Stimulated activated CD8-positive, alpha-beta memory T cell treated with anti-CD3 and anti-CD28 coated beads, Interleukin-4, amount 100 ng/mL, for 4 hours (primary cell): ENCODE results near the gene PITPNB.

Experiments used
- DNase-seq, 2 donors: peaks; one replicate each; pipeline ENCODE4 v3.0.0-alpha.2; 2020; ENCODE audit warnings: low read depth in 2 of 2, low spot score in 1 of 2

Gene PITPNB

GRCh38 chr22:27919222-27919941 is at the start of gene PITPNB:
PITPNB (minus strand) TSS chr22:27919256; CDS start chr22:27919191, 65 bp downstream.
- DNase-seq: peak; percentile 96 to 98

GRCh38 chr22:27966168-27967064 is 47.4 kb upstream of the PITPNB start:
- DNase-seq: no peak

DNA sequence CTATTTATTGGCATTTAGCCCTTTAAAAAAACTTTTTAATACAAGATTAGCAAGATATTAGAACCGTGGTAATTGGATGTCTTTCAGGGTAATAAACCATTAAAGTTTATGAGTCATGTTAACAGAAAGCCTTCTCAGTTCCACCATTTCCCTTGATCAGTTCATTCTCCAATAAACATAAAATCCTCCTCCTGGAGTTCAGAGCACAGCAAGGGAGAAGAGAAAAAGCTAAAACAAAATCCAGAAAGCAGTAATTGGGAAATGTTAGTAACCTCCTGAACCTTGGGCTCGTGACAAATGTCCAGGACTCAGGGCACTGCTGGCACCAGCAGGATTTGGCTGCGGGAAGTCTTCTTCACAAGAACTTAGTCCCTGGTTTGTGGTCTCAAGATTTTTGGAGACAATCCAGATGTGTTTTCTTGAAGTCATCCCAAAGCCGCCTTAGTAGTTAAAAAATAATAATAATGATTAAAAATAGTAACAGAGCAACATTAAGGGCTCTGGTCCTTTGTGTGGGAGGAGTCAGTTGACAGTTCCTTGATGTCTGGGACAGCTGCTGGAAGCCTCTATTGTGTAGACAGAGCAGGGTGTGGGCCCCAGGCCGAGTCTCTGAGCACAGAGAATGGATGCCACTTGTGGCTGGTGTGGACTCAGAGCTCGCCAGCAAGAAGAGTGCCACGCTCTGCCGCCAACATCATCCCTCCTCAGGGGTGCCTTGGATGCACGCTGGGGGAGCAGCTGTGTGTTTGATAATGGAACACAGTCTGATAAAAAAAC is 43.4 kb upstream of the PITPNB start:
- DNase-seq: no peak

DNA sequence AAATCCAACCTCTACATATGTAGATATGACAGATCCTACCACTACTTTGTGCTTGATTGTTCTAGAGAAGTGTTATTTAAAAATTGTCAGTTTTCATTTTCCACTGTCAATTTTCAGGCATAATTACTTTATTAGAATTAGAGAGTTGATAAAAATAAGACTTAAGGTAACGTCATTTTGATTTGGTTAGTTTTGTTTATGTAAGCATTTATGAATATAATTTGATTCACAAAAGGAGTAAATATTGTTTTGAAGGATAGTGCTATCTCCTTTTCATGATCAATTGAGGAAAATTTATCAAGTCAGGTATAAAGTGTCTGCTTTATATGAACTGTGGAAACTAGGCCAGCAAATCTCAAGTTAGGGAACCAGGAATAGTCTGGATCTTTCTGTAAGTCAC is 42.6 kb upstream of the PITPNB start:
- no peak for DNase-seq

DNA sequence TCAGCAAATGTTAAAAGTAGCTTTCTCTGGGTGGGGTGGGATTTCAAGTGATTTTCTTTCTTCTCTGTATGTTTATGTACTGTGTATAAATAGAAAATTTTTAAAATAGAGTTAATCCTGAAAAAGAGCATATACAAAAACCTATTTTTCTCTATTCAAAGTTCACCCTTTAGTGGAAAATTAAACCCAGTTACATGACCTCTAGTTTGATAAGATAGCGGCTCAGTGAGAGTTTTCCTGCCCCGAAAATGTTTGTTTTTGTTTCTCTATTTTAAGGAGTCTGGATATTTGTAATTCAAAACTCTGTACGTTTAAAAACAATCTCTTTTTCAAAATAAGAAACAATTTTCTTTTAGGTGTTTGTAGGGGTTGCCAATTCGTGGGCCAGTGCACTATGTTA is 42.1 kb upstream of the PITPNB start:
- no peak for DNase-seq

DNA sequence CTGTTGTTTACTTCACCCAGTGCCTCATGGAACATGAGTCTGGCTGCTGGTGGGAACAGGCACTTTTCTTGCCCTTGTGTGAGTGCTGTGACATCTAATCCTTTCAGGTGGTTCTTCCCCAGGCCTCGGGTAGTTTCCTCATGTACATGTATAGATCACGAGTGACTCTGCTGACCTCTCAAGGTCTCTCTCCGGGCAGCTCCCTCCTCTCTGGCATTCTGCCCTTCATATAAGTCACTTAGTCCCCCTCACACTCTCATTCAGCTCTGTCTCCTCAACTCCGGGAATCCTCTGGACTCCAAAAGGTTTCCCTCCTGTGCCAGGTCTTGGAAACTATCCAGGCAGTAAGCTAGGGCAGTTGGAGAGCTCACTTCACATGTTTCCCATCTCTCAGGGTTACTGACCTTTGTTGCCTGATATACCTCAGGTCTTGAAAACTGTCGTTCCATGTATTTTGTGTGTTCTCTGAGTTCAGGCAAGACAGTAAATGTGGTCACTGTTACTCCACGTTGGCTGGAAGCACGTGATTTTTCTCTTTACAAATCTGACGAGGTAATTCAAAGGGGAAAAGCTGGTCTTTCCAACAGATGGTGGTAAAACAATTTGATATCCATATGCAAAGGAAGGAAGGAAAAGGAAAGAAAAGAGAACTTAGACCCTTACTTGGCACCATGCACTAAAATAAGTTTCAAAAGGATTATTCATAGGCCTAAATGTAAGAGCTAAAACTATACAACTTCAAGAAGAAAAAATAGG is 40.5 kb upstream of the PITPNB start:
- no peak for DNase-seq

DNA sequence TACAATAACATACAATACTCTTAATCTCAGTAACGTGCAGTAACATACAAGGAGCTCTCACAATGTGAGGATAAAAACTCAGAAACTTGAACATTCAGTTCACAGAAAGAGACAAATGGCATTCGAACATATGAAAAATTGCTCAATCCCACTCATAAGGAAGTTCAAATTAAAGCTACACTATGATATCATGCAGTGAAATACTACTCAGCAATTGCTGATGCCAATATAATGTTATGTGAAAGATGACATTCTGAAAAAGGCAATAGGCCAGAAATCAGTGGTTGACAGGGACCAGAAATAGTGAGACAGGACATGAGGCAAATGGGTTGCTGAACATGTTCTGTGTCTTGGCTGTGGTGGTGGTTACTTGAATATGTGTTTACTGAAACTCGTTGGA is 33.7 kb upstream of the PITPNB start:
- DNase-seq: no peak

- DNase-seq: no peak
These were observed 33.0 kb upstream of the PITPNB start for GRCh38 chr22:27952091-27952490.

DNA sequence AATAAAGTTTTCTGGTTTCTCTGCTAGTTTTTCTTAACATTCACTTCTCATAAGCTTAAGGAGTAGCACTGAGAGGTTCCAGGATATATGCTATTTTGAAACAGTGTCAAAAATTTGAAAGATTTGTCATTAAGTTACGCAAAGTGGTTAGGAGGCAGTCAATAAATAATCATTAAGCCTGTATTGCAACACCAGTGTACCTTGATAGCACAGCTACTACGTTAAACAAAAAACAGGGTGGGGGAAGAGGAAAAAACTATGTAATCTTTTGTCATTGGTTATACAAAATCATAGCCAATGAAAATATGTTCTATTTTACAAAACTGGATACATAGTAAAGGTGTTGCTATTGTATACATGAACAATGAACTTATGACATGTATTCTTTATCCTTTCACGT is 30.4 kb upstream of the PITPNB start:
- DNase-seq: no peak

GRCh38 chr22:27948569-27948968 is 29.5 kb upstream of the PITPNB start:
- DNase-seq: no peak

GRCh38 chr22:27947448-27947847 is 28.4 kb upstream of the PITPNB start:
- no peak for DNase-seq

DNA sequence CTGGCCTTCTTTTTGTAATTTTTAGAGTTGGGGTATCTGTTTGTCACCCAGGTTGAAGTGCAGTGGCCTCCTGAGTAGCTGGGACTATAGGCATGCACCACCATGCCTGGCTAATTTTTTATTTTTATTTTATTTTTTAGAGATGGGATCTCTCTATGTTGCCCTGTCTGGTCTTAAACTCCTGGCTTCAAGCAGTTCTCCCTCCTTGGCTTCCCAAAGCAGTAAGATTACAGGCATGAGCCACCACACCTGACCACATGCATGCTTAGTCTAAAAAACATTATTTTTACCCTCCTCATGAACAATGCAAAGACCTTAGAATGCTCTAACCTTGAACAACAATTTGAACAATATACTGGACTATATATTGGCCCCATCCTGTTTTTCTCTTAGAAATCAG is 22.1 kb upstream of the PITPNB start:
- DNase-seq: no peak

DNA sequence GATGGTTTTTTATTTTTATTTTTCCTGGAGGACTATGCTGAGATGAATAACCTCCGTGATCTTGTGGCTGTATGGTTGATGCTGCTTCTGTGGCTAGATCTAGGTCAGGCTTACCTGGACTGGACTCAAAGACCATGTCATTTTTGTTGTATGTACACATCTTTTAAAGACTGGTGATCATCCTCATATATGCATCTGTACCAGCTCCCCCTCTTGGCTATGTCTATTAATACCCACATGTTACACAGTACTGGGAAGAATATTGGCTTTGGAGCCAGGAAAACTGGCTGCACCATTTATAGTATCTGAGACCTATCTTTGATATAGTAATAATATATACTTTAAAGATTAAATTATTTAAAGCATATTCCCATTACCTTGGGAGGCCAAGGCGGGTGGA is 18.4 kb upstream of the PITPNB start:
- DNase-seq: no peak

DNA sequence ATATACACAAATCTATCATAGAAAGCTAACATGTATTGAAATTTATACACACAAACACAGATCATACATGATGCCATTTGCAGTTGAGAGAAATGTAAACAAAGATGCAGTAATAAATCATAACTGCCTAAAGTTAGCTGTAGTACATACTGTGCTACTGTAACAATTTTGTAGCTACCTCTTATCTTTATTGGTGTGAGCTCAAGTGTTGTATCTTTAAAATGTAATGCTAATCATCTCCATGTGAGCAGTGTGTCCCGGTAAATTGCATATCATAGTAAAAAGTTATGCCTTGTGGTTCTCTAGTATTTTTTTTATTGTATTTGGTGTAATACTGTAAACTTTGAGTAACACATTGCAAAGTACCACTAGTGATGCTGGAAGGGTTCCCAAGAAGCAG is 16.8 kb upstream of the PITPNB start:
- no peak for DNase-seq

GRCh38 chr22:27934069-27934468 is 15.0 kb upstream of the PITPNB start:
- no peak for DNase-seq

DNA sequence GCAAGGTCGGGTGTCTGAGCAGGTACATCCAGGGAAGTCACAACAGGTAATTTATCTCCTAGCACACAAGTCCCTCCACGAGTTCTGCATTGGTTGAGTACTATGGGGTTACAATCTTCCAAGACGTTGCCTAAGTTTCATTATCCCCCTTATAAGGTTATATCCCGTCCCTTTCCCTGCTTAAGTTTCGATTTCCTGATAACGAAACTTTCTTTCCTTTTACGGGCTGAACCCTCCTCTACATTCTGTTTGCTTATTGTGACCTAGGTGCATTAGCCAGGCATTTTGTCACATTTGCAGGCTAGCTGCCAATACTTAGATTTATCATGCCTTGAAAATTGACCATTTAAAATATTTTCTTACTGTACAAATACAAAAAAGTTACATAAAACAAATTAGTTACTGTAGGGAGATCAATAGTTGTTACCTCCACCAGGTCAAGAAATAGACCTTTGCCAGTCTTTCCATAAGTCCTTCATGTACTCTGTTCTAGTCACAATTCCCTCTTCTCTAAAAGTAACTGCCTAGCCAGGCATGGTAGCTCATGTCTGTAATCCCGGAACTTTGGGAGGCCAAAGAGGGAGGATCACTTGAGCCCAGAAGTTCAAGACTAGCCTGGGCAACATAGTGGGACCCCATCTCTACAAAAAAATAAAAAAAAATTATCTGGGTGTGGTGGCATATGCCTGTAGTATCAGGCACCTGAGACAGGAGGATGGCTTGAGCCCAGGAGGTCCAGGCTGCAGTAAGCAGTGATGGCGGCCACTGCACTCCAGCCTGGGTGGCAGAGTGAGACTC is 14.3 kb upstream of the PITPNB start:
- no peak for DNase-seq

DNA sequence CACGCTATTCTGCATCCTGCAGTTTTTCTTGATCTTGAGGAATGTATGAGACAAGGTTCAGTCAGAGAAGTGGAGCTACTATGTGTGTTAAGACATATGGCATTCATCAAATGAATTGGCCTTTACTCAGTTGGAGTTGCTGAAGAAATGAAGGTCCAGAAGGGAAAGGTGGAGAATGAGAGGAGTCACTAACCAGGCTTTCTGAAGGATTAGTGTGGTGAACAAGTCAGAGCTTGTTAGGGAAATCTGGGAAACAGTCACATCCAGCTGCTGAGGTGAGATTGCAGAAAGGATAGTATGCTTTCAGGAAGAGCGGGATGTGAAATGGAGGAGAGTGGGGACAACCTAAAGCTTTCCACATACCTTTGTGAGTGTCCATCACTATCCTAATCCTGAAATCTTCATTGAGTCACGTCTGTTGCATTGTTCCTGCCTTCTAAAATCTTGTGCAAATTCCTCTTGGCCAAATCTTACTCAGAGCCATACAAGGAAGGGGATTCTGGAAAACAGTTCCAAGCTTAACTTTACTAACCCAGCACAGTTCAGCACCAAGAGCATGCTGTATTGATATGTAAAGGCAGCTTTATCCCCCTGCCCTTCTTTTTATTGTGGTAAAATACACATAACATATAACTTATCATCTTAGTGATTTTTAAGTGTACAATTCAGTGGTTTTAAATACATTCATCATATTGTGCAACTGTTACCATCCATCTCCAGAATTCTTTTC is 11.4 kb upstream of the PITPNB start:
- no peak for DNase-seq

- no peak for DNase-seq
These were observed 8.6 kb upstream of the PITPNB start for GRCh38 chr22:27927608-27928007.

GRCh38 chr22:27925331-27925730 is 6.3 kb upstream of the PITPNB start:
- no peak for DNase-seq
